ENCODE measurements around the gene HCFC2.
A peak's percentile ranks its signal among the peaks of the same experiment; 100 is the strongest.
"Not testable (repeated sequence)": the region's sequence is repeated elsewhere in the genome, so short reads cannot be mapped to it uniquely, and the experiment has no call there.

HCFC2 gene

GRCh38 chr12:104064031-104064841 is at the start of gene HCFC2:
HCFC2 (plus strand) TSS chr12:104064531; CDS start chr12:104064561, 30 bp downstream.
- peak within 1 kb of the TSS; percentile 86 for H3K4me3 ChIP-seq (ENCODE audit: low read depth, low read length)
- TF ChIP-seq CTCF (IDR thresholded peaks at IDR 0.05; ENCODE audit: low read depth, low read length, missing control alignments), result no peak
- DNase-seq (ENCODE audit: low read depth), result peak; percentile 55

DNA sequence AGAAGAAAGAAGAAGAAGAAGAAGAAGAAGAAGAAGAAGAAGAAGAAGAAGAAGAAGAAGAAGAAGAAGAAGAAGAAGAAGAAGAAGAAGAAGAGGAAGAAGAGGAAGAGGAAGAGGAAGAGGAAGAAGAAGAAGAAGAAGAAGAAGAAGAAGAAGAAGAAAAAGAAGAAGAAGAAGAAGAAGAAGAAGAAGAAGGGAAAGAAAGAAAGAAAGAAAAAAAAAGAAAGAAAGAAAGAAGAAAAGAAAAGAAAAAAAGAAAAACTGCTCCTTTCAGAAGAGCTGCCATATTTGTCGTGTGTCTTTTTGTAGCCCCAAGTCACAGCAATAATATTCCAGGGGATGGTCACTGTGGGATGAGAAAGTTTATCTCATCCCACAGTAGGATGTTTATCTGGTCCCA is 42.5 kb upstream of the HCFC2 start:
- DNase-seq (ENCODE audit: low read depth); H3K4me3 ChIP-seq (ENCODE audit: low read depth, low read length): not testable (repeated sequence)

GRCh38 chr12:104022786-104023185 is 41.5 kb upstream of the HCFC2 start:
- no peak for TF ChIP-seq CTCF (IDR thresholded peaks at IDR 0.05; ENCODE audit: low read depth, low read length, missing control alignments)
- DNase-seq (ENCODE audit: low read depth), result no peak
- H3K4me3 ChIP-seq (ENCODE audit: low read depth, low read length), result no peak overlapping the region

DNA sequence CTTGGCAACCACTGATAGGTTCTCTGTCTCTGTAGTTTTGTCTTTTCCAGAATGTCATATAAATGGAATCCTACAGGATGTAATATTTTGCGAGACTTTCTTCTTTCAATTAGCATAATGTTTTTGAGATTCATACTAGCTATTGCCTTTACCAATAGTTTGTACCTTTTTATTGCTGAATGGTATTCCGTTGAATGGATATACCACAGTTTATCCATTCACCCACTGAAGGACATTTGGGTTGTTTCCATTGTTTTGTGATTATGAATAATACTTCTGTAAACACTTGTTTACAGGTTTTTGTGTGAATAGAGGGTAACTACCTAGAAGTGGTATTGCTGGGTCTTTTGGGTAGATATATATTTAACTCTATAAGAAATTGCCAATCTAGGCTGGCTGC is 40.6 kb upstream of the HCFC2 start:
- H3K4me3 ChIP-seq (ENCODE audit: low read depth, low read length), result no peak overlapping the region
- DNase-seq (ENCODE audit: low read depth), result no peak
- no peak for TF ChIP-seq CTCF (IDR thresholded peaks at IDR 0.05; ENCODE audit: low read depth, low read length, missing control alignments)

GRCh38 chr12:104024348-104024747 is 40.0 kb upstream of the HCFC2 start:
- no peak for DNase-seq (ENCODE audit: low read depth)
- no peak for TF ChIP-seq CTCF (IDR thresholded peaks at IDR 0.05; ENCODE audit: low read depth, low read length, missing control alignments)
- no peak overlapping the region for H3K4me3 ChIP-seq (ENCODE audit: low read depth, low read length)

DNA sequence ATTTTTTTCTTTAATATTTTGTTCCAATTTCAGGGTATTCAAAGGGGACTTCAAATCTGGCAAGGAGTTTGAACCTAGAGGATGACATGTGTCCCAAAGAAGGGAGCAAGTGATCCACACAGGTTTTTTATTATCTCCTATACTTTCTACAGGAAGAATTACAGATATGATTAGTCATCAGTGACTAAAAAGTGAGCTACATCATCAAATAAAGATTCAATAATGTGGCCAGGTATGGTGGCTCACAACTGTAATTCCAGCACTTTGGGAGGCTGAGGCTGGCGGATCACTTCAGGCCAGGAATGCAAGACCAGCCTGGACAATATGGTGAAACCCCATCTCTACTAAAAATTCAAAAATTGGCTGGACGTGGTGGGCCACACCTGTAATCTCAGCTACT is 38.6 kb upstream of the HCFC2 start:
- no peak overlapping the region for H3K4me3 ChIP-seq (ENCODE audit: low read depth, low read length)
- DNase-seq (ENCODE audit: low read depth), result no peak
- no peak for TF ChIP-seq CTCF (IDR thresholded peaks at IDR 0.05; ENCODE audit: low read depth, low read length, missing control alignments)

DNA sequence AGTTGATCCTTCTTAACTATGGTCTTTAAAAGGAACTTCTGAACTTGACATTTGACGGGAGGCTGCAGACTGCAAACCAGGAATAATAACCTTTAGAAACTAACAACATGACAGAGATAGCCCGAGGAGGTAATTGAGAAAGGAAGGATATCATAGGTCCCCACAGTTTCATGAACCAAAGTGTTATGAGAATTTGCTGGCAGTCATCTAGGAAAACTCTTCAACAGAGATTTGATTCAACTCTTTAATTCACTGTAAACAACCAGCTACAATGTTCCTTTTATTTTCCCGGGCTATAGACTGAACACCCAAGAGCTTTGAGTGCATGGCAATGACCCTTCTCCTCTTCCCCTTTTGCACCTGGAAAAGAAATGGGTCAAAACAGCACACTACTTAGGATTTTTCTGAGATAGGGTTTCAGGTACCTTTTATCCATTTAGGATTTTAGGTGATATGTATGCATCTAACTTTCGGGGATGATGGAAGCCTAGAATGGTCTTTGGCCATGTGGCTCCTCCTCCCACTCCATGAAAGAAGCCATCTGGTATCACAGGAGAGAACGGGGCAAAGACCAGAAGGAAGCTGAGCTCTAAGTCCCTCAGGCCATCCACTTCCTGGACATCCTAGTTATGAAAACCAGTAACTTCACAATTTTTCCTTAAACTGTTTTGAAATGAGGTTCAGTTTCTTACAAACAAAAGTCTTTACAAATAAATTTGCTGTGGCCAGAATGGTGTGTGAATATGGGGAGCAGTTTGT is 37.3 kb upstream of the HCFC2 start:
- no peak overlapping the region for H3K4me3 ChIP-seq (ENCODE audit: low read depth, low read length)
- no peak for DNase-seq (ENCODE audit: low read depth)
- no peak for TF ChIP-seq CTCF (IDR thresholded peaks at IDR 0.05; ENCODE audit: low read depth, low read length, missing control alignments)

DNA sequence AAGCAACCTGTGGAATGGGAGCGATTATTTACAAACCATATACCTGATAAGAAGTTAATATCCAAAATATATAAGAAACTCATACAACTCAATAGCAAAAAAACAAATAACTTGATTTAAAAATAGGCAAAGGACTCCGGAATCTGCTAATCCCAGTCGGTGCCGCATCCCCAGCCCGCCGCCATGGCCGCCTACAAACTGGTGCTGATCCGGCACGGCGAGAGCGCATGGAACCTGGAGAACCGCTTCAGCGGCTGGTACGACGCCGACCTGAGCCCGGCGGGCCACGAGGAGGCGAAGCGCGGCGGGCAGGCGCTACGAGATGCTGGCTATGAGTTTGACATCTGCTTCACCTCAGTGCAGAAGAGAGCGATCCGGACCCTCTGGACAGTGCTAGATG is 33.7 kb upstream of the HCFC2 start:
- not testable (repeated sequence) for DNase-seq (ENCODE audit: low read depth); H3K4me3 ChIP-seq (ENCODE audit: low read depth, low read length)

- not testable (repeated sequence) for H3K4me3 ChIP-seq (ENCODE audit: low read depth, low read length); DNase-seq (ENCODE audit: low read depth)
Observed at GRCh38 chr12:104036143-104036542, 28.2 kb upstream of the HCFC2 start.

- not testable (repeated sequence) for DNase-seq (ENCODE audit: low read depth); H3K4me3 ChIP-seq (ENCODE audit: low read depth, low read length)
Observed at GRCh38 chr12:104039769-104040168, 24.6 kb upstream of the HCFC2 start.
